Kasumi-1 (cell line): ENCODE data around the gene ARHGEF7.
"Not testable (repeated sequence)": the region's sequence is repeated elsewhere in the genome, so short reads cannot be mapped to it uniquely, and the experiment has no call there.

Experiments
- DNase-seq, 2 experiments: peaks; one replicate each; lab custom pipeline; 2025; lab: John Stamatoyannopoulos, UW

The ARHGEF7 gene

DNA sequence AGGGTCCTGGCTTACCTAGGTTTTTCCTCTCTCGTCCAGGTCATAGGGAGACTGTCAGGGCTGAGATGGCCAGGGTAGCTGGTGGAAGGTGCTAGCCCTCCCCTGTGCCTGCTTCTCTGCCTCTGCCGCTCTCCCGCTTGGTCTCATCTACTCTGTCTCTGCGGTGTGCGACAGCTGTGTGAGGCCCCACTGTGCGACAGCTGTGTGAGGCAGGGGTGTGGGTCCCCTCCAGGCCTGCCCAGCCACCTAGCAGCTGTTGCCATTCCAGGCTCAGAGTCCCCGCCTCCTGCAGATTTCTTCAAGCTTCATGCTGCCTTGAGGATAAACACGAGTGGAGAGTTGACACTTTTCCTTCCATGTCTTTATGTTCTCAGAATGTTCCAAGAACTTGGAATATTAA lies 53.0 kb downstream of the ARHGEF7 start:
- DNase-seq = no peak

DNA sequence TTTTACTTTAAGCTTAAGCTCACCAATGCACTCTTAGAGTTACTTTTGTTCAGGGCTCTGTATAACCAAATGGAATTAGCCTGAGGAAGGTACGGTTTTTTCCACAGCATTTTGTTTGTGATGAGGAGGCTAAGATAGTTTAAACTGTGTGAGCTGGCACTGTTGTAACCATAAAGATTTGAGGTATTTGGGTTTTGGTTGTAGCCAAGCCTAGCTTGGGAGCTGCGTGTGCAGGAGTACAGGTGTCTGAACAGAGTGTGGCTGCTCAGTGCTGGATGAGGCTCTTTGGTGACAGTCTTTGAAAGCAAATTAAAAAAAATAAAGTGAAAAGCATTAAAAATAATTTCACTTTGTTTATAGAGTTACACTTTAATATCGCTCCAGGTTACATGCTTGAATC lies 56.0 kb downstream of the ARHGEF7 start:
- no peak for DNase-seq

DNA sequence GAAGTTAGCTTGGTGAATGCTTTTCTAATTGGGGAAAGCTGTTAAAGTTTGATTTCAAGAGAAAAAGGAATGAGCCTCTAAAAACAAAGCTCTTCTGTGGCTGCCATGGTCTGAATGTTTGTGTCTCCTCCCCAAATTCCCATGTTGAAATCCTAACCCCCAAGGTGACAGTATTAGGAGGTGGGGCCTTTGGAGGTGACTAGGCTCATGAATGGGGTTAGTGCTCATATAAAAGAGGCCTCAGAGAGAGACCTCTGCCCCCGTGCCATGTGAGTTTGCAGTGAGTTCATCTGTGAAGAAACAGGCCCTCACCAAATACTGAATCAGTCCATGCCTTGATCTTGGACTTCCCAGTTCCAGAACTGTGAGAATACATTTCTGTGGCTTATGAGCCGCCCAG lies 56.5 kb downstream of the ARHGEF7 start:
- no peak for DNase-seq

DNA sequence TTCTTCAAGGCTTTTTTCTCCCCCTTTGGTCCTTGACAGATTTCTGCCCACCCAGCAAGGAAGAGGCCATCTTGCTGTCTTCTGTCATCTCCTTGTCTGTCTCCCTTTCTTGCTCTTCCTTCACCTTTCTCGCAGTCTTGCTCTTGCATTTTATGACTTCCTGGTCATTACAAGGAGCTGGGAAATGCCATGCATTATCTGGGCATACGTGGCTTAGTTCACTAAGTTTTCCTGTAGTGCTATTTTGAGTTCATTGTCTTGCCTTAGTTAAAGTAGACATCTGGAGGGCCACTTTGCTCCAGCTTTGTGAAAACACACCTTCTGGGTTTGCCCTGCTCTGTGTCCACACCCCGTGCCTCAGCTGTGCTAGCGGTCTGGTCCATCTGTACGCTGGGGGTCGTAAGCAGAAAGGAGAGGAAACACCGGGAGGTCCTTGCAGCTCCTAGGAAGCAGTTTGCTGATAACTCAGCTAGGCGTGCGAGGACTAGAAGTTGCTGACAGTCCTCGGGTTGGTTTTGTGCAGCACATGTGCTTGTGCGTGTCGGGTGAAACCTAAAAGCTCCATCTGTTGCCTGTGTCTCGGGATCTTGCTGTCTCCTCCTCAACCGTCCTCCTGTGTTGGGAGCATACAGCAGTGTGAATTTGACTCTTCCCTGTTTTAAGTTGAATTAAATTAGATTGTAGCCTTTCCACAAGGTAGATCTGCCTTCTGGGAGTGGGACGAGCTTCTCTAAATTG lies 59.4 kb downstream of the ARHGEF7 start:
- no peak for DNase-seq

DNA sequence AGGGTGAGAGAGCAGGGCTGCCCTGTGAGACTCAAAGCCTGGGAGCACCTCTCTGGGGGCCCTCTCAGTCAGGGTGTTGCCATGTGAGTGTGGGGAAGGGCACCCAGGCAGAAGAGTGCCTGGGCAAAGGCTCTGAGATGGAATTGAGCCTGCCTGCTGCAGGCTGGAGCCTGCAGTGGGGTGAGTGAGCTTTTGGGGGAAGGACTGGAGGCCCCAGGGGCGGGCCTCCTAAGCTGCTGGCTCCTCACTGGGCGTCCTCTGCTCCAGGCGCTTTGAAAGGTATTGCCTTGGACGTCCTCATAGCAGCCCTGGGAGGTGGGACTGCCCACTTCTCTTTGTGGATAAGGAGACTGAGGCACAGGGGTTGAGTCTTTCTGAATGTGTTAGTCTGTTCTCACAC lies 60.3 kb downstream of the ARHGEF7 start:
- no peak for DNase-seq

DNA sequence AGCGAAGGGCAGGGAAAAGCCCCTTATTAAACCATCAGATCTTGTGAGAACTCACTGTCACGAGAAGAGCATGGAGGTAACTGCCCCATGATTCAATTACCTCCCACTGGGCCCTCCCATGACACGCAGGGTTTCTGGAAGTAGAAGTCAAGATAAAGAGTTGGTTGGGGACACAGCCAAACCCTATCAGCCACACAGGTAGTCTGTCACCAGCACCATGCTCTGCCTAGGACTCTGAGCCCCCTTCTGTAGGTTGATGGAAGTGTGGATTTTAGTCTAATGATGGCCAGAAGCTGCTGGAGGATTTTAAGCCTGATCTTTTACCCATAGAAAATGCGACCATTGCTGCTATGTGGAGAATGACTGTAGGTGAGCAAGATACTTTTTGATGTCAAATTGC lies 60.8 kb downstream of the ARHGEF7 start:
- no peak for DNase-seq

DNA sequence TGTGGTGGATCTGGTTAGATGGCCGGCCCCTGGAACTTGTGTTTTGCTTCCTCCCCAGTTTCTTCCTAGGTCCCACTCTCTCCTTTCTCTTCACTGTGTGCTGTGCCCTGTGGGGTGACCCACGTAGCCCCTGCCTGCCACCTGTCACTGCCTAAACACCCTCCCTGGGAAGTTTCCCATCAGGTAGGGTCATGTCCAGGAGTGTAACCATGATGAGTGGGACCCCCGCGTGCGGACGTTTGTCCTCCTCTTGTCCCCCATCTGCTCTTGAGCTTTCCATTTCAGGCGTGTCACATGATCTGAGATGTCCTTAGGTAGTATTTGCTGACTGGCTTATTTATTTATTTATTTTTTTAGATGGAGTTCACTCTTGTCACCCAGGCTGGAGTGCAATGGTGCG lies 61.3 kb downstream of the ARHGEF7 start:
- no peak for DNase-seq

DNA sequence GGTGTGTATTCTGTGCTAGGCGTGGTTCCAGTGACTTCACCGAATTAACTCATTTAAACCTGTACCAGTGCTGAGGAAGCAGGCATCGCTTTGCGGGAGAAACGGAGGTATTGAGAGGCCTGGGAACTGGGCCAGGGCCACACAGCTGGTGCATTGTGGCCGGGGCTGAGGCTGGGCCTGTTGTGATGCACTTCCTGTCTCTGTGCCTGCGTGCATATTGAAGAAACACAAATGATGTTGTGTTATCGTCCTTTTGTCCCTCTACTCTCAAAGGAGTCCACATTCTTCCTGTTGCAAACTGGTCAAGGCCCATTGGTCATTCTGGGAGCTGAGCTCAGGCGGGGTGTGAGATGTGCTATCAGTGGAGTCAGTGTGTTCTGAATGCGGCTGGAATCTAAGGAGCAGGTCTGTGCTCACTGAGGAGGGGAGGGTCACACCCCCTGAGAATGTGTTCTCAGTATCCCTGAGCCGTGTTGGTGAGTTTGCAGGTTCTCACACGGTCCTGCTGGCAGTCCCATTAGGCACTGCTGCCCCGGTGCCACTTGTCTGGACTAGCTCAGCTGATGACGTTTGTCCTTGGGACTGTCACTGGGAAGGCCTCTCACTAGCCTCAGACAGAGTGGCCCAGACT lies 62.1 kb downstream of the ARHGEF7 start:
- peak in 1 of 2 experiments; percentile 39 for DNase-seq

DNA sequence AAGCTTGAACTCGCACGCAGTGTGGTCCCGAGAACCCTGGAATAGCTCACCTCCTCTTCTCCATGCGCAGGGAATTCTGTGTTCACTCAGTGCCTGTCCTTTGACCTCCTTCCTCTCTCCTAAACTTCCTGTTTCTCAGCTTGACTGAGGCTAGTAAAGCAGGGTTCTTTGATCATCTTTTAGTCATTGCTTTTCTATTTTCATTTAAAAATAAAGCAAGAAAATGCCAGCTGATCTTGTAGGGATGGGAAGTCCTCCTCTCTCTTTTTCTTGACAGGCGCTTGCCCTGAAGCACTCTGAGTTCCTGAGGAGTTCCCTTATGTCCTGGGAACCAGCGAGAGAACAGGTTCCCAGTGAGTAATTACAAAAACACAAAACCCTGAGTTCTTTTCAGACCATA lies 62.8 kb downstream of the ARHGEF7 start:
- no peak for DNase-seq

DNA sequence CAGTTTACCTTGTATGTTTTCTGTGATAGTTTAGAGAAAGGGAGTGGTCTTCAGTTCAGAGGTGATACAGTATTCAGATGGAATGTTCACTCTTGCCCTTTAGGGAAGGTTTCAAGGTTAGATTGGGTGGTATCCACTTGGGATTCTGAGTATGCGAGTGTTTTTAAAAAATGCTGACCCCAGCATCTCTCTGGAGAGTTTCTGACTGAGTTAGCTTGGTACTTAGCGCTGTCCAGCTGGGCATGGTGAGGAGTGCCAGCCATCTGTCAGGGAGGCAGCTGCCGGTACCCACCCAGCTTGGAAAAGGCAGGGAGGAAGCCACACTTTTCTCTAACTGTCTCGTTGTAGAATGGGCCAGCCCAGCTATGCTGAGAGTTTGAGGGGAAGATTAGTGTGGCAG lies 63.3 kb downstream of the ARHGEF7 start:
- no peak for DNase-seq

DNA sequence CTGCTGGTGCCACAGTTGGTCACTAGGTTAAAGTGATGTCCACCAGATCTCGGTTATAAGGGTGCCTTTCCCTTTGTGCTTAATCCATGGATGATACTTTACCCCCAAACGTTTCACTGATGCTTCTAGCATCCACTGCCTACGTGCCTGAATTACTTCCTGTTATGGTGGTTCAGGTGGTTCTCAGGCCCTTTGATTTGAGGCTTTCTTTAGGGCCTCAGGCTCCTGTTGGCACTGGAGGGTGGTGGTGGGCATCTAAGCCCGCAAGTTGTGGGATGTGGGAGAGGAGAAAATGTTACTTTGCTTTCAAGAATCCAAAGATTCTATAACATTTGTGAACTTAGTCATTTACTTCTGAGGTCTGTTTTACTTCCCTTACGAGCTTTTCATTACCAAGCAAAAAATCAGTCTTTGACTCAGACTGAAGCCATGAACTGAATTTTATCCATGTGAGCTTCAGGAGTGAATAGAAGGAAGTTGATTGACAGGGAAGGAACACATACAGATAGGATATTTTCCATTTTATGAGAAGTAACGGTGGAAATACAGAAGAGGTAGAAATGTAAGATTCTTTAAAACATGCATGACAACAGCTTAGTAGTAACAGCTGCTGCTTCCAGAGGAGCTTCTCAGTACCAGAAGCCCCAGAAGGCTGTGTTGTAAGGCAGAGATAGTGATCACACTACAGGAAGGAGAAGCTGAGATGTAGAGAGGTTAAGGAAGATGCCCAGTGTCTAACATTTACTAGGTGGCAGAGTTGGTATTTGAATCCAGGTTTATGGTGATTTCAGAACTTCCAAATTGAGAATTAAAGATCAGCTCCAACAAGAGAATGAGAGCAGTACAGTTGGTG lies 65.0 kb downstream of the ARHGEF7 start:
- no peak for DNase-seq

DNA sequence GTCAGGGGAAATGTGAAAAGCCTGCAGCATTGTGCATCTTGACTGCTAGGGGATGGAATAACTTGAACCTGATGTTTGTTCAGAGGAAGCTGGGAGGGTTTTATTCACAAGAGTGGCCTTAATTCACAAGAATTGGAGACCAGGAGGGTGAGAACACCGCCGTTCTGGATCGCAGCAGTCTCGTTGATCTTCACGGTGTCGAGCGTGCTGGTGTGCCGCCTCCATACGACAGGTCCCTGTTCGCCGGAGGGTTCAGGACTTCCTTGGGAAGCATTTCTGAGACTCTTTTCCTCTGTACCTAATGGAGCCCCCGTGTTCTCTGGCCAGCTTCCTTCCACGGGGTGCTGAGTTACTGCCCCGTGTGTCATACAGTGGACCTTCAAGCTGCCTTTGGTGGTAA lies 66.9 kb downstream of the ARHGEF7 start:
- DNase-seq = no peak

DNA sequence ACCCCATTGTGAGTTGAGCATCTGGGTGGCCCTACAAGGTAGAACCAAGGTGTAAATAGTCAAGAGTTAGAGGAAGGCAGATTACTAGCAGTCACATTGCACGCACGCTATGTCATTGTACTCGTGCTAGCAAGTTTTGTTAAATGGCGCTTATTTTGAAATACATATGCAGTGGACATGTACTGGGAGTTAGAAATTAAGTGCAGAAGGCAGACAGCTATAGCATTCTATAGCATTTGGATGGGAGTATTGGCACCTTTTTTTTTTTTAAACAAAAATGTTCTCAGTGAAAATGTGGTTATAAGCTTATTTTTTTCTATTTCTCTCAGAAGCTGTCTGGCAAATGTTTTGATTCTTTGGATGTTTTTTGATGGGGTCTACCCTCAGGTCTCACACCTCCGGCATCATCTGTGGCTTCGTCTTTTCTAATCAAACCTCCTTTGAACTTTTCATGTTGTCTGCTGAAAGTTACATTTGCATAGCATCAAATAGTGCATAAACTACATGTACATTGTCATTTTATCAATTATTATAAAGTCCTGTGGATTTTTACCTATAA lies 68.1 kb downstream of the ARHGEF7 start:
- no peak for DNase-seq

DNA sequence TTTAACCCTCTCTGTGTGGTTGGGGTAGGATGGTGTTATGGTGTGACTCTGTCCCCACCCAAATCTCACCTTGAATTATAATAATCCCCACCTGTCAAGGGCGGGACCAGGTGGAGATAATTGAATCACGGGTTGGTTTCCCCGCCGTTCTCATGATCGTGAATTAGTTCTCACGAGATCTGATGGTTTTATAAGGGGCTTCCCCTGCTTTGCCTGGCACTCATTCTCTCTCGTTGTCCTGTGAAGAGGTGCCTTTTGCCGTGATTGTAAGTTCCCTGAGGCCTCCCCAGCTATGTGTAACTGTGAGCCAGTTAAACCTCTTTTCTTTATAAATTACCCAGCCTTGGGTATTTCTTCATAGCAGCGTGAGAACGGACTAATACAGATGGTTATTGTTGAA lies 68.8 kb downstream of the ARHGEF7 start:
- DNase-seq = no peak

DNA sequence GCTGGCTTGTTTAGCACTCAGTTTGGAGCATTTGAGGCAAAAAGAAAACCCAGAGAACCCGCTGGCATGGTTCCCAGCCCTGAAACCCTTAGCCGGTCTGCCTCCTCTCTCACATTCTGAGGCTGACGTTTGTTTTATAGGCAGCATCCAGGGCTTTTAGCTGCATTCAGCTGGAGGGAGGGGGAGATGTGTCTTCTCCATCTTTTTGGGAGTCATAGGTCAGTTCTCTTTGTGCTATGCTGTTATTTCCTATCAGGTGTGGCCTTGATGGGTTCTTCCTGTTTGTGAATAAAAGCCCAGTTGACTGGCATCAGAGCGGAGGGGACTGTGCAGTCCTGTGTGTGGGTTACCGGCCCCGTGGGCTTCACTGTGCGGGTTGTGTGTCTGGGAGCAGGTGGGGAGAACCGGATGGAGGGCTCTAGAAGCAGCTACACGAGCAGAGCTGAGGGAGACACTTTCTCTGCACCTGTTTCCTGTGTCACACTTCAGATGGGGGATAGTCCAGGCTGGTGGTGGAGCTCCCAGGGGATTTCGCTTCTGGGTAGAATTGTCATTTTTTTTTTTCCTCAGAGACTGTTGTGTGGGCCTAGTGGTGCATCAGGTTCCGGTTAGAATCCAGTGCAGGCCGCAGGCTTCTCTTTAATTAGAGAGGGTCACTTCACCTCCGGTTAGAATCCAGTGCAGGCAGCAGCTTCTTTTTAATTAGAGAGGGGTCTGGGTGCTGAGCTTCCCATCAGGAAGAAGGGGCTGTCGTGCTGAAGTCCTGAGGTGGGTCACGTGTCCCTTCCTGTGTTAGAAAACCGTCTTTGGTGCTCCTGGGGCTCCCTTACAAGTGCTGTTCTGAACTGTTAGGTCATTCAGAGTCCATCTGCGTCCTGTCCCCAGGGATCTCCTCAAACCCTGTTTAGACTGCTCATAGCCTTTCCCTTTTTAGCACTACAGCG lies 69.6 kb downstream of the ARHGEF7 start:
- peak; percentile 21 to 51 for DNase-seq

DNA sequence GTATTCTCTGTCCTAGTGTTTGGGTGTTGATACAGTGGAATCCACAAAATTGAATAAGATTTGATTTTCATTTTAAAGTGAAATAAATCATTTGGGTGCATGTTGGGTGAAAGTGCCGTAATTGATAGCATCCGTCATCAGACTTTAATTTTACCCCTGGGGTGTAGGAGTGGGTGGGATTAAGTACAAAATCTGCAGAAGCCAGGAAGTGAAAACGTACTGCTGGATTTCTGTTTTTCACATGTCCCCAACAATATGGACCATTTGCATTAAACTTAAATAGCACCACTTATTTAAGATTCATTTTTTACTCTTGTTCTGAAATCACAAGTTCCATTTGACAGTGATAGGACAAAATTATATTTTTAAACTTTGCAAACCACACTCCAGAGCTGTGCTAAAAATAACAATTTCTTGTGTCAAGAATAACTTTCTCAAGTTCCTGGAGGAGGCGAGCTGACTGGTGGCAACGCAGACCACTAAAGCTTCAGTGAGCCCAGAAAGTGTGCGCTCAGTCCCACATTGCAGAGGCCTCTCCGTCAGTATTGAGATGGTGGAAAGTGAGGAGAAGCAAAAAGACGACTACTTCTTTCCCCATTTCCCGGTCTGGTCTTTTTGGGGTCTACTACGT lies 71.3 kb downstream of the ARHGEF7 start:
- no peak for DNase-seq

DNA sequence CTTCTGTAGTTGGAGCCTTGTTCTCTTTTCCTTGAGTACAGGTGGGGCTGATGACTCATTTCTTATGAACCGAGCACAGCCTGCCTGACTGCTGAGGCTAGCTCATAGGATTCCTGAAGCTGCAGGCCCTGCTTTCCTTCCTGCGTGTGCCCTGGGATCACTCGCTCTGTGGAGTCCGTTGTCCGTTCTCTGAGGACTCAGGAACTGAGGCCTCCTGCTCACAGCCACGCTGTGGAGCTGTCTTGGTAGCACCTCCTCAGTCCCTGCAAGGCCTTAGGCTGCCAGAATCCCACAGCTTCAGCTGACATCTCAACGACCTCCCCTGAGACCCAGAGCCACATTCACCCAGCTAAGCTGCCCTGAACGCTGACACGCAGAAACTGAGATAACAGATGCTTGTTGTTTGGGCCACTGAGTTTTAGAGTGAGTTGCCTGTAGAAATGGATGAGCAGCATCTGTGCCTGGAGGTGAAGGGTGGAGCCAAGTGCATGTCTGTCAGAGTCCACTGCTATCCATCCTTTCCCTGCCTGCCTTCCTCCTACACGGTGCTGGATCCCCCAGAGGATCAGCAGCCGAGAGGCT lies 72.9 kb downstream of the ARHGEF7 start:
- no peak for DNase-seq

DNA sequence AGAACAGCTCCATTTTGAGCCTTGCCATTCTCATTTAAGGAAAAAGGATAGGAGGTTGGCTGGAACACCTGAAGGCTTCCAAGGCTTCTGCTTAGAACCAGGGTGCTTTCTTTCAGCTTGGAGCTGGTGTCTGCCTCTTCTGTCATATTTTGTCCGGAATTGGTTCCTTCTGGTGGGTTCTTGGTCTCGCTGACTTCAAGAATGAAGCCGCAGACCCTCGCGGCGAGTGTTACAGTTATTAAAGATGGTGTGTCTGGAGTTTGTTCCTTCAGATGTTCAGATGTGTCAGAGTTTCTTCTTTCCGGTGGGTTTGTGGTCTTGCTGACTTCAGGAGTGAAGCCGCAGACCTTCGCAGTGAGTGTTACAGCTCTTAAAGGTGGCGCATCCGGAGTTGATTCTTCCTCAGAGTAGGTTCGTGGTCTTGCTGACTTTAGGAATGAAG lies 74.0 kb downstream of the ARHGEF7 start:
- peak; percentile 46 to 58 for DNase-seq

DNA sequence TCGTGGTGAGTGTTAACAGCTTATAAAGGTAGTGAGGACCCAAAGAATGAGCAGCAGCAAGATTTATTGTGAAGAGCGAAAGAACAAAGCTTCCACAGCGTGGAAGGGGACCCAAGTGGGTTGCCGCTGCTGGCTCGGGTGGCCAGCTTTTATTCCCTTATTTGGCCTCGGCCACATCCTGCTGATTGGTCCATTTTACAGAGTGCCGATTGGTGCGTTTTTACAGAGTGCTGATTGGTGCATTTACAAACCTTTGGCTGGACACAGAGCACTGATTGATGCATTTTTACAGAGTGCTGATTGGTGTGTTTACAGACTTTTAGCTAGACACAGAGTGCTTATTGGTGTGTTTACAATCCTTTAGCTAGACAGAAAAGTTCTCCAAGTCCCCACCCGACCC lies 74.4 kb downstream of the ARHGEF7 start:
- DNase-seq = not testable (repeated sequence)

DNA sequence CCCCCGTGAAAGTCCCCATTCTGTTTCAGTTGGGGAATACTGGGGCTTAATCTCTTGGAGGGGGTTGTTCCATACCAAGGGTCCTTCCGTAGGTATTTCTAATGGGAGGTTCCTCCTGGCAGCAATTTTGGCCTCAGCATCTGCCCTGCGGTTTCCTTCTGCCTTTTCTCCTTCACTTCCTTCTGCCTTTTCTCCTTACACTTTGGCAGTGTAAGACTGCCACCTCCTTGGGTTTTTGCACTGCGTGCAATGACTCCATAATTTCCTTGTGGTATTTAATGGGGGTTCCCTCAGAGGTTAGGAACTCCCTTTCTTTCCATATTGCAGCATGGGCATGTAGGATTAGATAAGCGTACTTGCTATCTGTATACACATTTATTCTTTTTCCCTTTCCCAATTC lies 78.1 kb downstream of the ARHGEF7 start:
- DNase-seq = peak; percentile 75 to 80

DNA sequence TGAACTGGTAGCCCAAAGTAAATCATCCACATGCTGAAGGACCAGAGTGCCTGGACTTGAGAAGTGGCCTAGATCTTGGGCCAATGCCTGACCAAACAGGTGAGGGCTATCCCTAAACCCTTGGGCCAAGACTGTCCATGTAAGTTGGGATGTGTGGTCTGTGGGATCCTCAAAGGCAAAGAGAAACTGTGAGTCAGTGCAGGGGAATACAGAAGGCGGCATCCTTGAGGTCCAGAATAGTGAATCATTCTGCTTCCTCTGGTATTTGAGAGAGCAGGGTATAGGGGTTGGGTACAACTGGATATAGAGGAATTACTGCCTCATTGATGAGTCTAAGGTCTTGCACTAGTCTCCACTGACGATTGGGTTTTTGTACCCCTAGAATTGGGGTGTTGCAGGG lies 79.5 kb downstream of the ARHGEF7 start:
- not testable (repeated sequence) for DNase-seq
